H4 (cell line): Measurements from ENCODE around the gene SPAST. TPM values are rescaled to one million over a fixed set of nuclear protein-coding genes. Genes with fewer than 3 reads are reported as not detected.
"Not testable (repeated sequence)": the region's sequence is repeated elsewhere in the genome, so short reads cannot be mapped to it uniquely, and the experiment has no call there.

Source experiments
- DNase-seq: peaks from one replicate; pipeline ENCODE4 v3.0.0-alpha.2; 2015; ENCODE audit warnings: low spot score
- total RNA-seq: library from RNA; depleted of rRNA; stranded (reverse); fragments of >200 nt; shearing (Covaris generic); gene quantifications from 2 replicates; pipeline ENCODE4 v1.2.3, GENCODE V29; 2014; rRNA removed

SPAST gene
- 5.3 and 9.4 TPM in 2 replicates for total RNA-seq

- DNase-seq: peak; percentile 88
These were observed at the start of gene SPAST for GRCh38 chr2:32063310-32064020. TSS of gene SPAST (plus strand) at chr2:32063556. CDS start at chr2:32063832, 276 bp downstream.

- not testable (repeated sequence) for DNase-seq
These were observed 44.4 kb upstream of the SPAST start for GRCh38 chr2:32018789-32019482.

- not testable (repeated sequence) for DNase-seq
These were observed 29.0 kb upstream of the SPAST start for GRCh38 chr2:32034198-32034887.

GRCh38 chr2:32039447-32040219 lies 23.7 kb upstream of the SPAST start, which contains the start of gene DPY30:
TSS of gene DPY30 (minus strand) at chr2:32039805. CDS start at chr2:32039456, 349 bp downstream.
- DNase-seq: peak; percentile 82

- no peak for DNase-seq
These were observed 19.8 kb upstream of the SPAST start for GRCh38 chr2:32043561-32043960.

GRCh38 chr2:32051836-32052439 lies 11.4 kb upstream of the SPAST start:
- no peak for DNase-seq

- DNase-seq: not testable (repeated sequence)
These were observed 8.8 kb upstream of the SPAST start for GRCh38 chr2:32054583-32054982.

- DNase-seq: peak; percentile 8
These were observed 5.2 kb upstream of the SPAST start for GRCh38 chr2:32058130-32058529.

- no peak for DNase-seq
These were observed 3.1 kb upstream of the SPAST start for GRCh38 chr2:32060266-32060665.

- no peak for DNase-seq
These were observed 1.9 kb upstream of the SPAST start for GRCh38 chr2:32061430-32061829.

- DNase-seq: peak; percentile 13
These were observed 1.1 kb upstream of the SPAST start for GRCh38 chr2:32061973-32062861.

GRCh38 chr2:32064021-32064601 lies 755 bp downstream of the SPAST start:
- no peak for DNase-seq

- DNase-seq: no peak
These were observed 1.4 kb downstream of the SPAST start for GRCh38 chr2:32064713-32065112.

- DNase-seq: no peak
These were observed 4.2 kb downstream of the SPAST start for GRCh38 chr2:32067549-32067948.

- no peak for DNase-seq
These were observed 10.8 kb downstream of the SPAST start for GRCh38 chr2:32074134-32074506.

GRCh38 chr2:32095671-32096070 lies 32.3 kb downstream of the SPAST start:
- DNase-seq: no peak

- no peak for DNase-seq
These were observed 44.8 kb downstream of the SPAST start for GRCh38 chr2:32108111-32108510.

GRCh38 chr2:32118055-32118454 lies 54.7 kb downstream of the SPAST start:
- DNase-seq: no peak

- no peak for DNase-seq
These were observed 55.8 kb downstream of the SPAST start for GRCh38 chr2:32119161-32119560.

- DNase-seq: no peak
These were observed 61.3 kb downstream of the SPAST start for GRCh38 chr2:32124660-32125059.
